Keratinocyte (primary cell): ENCODE measurements around the gene ADIPOR2. TPM values are rescaled to one million over a fixed set of nuclear protein-coding genes. Genes with fewer than 3 reads are reported as not detected.

ENCODE experiments used
- DNase-seq: peaks from one replicate; pipeline ENCODE4 v3.0.0-alpha.2; 2011; ENCODE audit warnings: low read depth, missing footprints, low spot score
- FAIRE-seq: peaks from 2 replicates; lab custom pipeline; 2011; peaks lifted over from hg19 to GRCh38; lab: Jason Lieb, UNC
- H2AFZ ChIP-seq: 2 replicates; pipeline ENCODE4 v1.6.0; 2012; ENCODE audit warnings: low read length, control low read depth, inconsistent platforms; ENCODE audit not compliant: control insufficient read depth
- H3K27ac ChIP-seq: 2 replicates; pipeline ENCODE4 v1.5.1; 2011; ENCODE audit warnings: low read length; ENCODE audit not compliant: control insufficient read depth, insufficient read depth
- H3K27me3 ChIP-seq: 3 replicates; pipeline ENCODE4 v1.6.0; 2011; ENCODE audit warnings: low read length; ENCODE audit not compliant: control insufficient read depth, insufficient read depth; ENCODE audit errors: extremely low read depth
- H3K36me3 ChIP-seq, 2 experiments: 2 replicates in 1 of 2; 3 replicates in 1 of 2; pipeline ENCODE4 v1.5.1; 2011; ENCODE audit warnings: low read length in 2 of 2, mild to moderate bottlenecking in 1 of 2; ENCODE audit not compliant: control insufficient read depth in 2 of 2, insufficient read depth in 2 of 2; ENCODE audit errors: extremely low read depth in 1 of 2
- H3K4me1 ChIP-seq: 3 replicates; pipeline ENCODE4 v1.5.1; 2011; ENCODE audit warnings: low read length; ENCODE audit not compliant: control insufficient read depth, insufficient read depth; ENCODE audit errors: extremely low read depth
- H3K4me2 ChIP-seq: 3 replicates; pipeline ENCODE4 v1.6.0; 2011; ENCODE audit warnings: low read depth, low read length; ENCODE audit not compliant: control insufficient read depth, insufficient read depth; ENCODE audit errors: extremely low read depth
- H3K4me3 ChIP-seq, 3 experiments: fragments of 200-600 bp in 1 of 3; sonication (generic) in 1 of 3; 2 replicates in 2 of 3; 3 replicates in 1 of 3; pipeline ENCODE4 v1.5.1; 2011 to 2016; ENCODE audit warnings: low read length in 3 of 3, mild to moderate bottlenecking in 3 of 3, control low read depth in 2 of 3, inconsistent platforms in 1 of 3, low read depth in 1 of 3, mixed read lengths in 1 of 3, mixed run types in 1 of 3, moderate library complexity in 1 of 3; ENCODE audit not compliant: control insufficient read depth in 2 of 3, insufficient read depth in 2 of 3; ENCODE audit errors: extremely low read depth in 1 of 3
- H3K79me2 ChIP-seq: 2 replicates; pipeline ENCODE4 v1.6.0; 2012; ENCODE audit warnings: low read length; ENCODE audit not compliant: control insufficient read depth, insufficient read depth
- H3K9ac ChIP-seq: 3 replicates; pipeline ENCODE4 v1.6.0; 2011; ENCODE audit warnings: low read length; ENCODE audit not compliant: control insufficient read depth, insufficient read depth; ENCODE audit errors: extremely low read depth
- H3K9me1 ChIP-seq: 3 replicates; pipeline ENCODE4 v1.6.0; 2011; ENCODE audit warnings: low read length; ENCODE audit not compliant: control insufficient read depth, insufficient read depth; ENCODE audit errors: extremely low read depth
- H3K9me3 ChIP-seq: 2 replicates; pipeline ENCODE4 v1.5.1; 2012; ENCODE audit warnings: low read depth, low read length; ENCODE audit not compliant: control insufficient read depth
- H4K20me1 ChIP-seq: 3 replicates; pipeline ENCODE4 v1.6.0; 2011; ENCODE audit warnings: low read length; ENCODE audit not compliant: control insufficient read depth, insufficient read depth; ENCODE audit errors: extremely low read depth
- EZH2 ChIP-seq: IDR thresholded peaks from one replicate; pipeline ENCODE4 v1.6.1; 2012; ENCODE audit warnings: inconsistent platforms, mild to moderate bottlenecking, low read length, moderate library complexity
- dilution Hi-C: fragments of 300-500 bp; cut with MboI; formaldehyde crosslinking; loops from one replicate; pipeline ENCODE4 v1.7.0; 2020; ENCODE audit warnings: low sequenced_read_pairs; ENCODE audit not compliant: extremely low pct_ligation_motif_present
- polyA plus RNA-seq, 5 experiments: library from polyadenylated mRNA; depleted of rRNA in 3 of 5; stranded (reverse) in 3 of 5; stranded (forward) in 1 of 5; unstranded in 1 of 5; fragments of >200 nt; gene quantifications; 1 replicate in 1 of 5; 2 replicates in 3 of 5; 3 replicates in 1 of 5; pipeline versions ENCODE4 v1.2.1 to v1.2.3, GENCODE V29; 2011 to 2012; ENCODE audit warnings: missing spikeins in 2 of 5, low read depth in 1 of 5, low replicate concordance in 1 of 5
- TF ChIP-seq, protein P1 (sequence below), 3 experiments: IDR thresholded peaks in 1 of 3; conservative IDR thresholded peaks in 1 of 3; optimal IDR thresholded peaks in 1 of 3; 2 replicates in 2 of 3; 3 replicates in 1 of 3; pipeline versions ENCODE3 to v1.5.1; 2011; ENCODE audit warnings: low read length in 3 of 3, mild to moderate bottlenecking in 3 of 3, moderate library complexity in 2 of 3, control low read depth in 1 of 3, inconsistent platforms in 1 of 3; ENCODE audit not compliant: insufficient read depth in 2 of 3; ENCODE audit errors: extremely low read depth in 1 of 3

The ADIPOR2 gene
- polyA plus RNA-seq, 1 donor (not counting 4 experiments of a cell fraction or from before 2014, with no cell fraction given), result 59.4 TPM

DNA sequence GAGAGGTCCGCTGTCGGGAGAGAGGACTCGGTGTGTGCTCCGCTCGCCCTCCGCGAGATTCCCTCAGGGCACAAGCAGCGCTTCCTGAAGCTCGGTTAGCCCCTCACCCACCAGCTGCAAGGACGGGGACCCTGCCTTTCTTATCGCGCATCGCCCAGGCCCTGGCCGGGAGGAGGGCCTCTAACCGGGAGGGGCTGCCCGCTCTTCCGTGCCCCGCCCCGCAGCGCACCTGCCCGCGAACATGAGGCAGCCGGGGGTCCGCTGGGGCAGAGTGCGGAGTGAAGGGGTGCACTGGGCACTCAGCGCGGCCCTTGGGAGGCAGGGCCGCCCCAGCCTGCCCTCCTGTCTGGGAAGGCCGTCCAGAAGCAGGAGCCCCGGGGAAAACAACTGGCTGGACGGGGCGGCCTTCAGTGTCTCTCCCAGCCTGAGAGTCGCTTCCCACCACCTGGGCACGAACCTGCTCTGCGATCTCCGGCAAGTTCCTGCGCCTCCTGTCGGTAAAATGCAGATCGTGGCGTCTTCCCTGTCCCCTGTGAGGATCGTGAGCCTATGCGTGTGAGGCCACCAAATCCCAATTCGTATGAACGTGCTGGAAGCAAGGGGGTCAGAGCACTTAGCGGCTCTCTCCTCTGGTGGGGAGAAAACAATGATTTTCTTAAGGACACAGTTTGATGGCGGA is 28.0 kb upstream of the ADIPOR2 start:
- Histone ChIP-seq H3K4me3 (no peak overlapping the region), H4K20me1 (no peaks in the 10 kb centered on the region), H3K9ac (no peak overlapping the region), H2AFZ (no peak overlapping the region), H3K9me1 (no peaks in the 10 kb centered on the region), H3K27ac (no peak overlapping the region), H3K36me3 (no peaks in the 10 kb centered on the region), H3K27me3 (no peaks in the 10 kb centered on the region), H3K79me2 (no peaks in the 10 kb centered on the region), H3K9me3 (no peaks in the 10 kb centered on the region), H3K4me1 (peaks cover 15% of the 10 kb centered on the region), H3K4me2 (peak overlapping the region; percentile 8)
- DNase-seq (peak; percentile 19), FAIRE-seq (no peak)
- dilution Hi-C loops, result no loop called here
- TF ChIP-seq, protein P1, sequence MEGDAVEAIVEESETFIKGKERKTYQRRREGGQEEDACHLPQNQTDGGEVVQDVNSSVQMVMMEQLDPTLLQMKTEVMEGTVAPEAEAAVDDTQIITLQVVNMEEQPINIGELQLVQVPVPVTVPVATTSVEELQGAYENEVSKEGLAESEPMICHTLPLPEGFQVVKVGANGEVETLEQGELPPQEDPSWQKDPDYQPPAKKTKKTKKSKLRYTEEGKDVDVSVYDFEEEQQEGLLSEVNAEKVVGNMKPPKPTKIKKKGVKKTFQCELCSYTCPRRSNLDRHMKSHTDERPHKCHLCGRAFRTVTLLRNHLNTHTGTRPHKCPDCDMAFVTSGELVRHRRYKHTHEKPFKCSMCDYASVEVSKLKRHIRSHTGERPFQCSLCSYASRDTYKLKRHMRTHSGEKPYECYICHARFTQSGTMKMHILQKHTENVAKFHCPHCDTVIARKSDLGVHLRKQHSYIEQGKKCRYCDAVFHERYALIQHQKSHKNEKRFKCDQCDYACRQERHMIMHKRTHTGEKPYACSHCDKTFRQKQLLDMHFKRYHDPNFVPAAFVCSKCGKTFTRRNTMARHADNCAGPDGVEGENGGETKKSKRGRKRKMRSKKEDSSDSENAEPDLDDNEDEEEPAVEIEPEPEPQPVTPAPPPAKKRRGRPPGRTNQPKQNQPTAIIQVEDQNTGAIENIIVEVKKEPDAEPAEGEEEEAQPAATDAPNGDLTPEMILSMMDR (optimal IDR thresholded peaks at IDR 0.05 in 1 of 3, IDR thresholded peaks at IDR 0.05 in 1 of 3, conservative IDR thresholded peaks at IDR 0.05 in 1 of 3; ENCODE audit: extremely low read depth in 1 of 3, insufficient read depth in 2 of 3, low read length in 3 of 3), result peak; percentile 67 to 78 (median 75)
- no peak for TF ChIP-seq EZH2

DNA sequence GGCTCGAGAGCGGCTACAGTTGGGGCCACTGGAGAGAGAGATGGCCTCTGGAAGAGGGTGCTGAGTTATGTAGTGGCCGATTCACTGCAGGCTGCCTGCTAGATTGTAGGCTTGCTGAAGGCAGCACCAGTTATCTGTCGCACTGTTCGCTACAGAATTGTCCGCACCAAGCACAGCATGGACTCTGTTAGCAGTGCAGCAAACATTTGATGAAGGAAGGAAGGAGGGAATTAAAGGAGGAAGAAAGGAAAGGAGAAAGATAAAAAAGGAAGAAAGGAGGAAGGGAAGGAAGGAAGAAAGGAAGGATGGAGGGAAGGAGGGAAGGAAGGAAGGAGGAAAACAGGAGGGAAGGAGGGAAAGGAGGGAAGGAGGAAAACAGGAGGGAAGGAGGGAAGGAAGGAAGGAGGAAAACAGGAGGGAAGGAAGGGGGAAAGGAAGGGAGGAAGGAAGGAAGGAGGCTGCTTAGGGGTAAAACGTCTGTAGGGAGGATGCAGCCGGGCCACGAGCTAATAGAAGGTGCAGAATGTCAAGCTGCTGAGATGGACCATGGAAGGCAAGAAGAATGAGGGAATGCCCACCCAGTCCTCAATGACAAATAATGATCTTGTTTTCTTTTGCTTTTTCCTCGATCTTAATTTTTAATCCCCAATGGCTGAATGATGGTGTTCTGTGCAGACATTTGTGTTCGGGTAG is 27.3 kb upstream of the ADIPOR2 start:
- dilution Hi-C loops, result no loop called here
- TF ChIP-seq, protein P1 (optimal IDR thresholded peaks at IDR 0.05 in 1 of 3, IDR thresholded peaks at IDR 0.05 in 1 of 3, conservative IDR thresholded peaks at IDR 0.05 in 1 of 3; ENCODE audit: extremely low read depth in 1 of 3, insufficient read depth in 2 of 3, low read length in 3 of 3), result no peak
- no peak for TF ChIP-seq EZH2
- Histone ChIP-seq H3K9ac (no peak overlapping the region), H3K27ac (no peak overlapping the region), H3K4me3 (no peak overlapping the region), H3K4me2 (no peak overlapping the region), H3K9me3 (no peaks in the 10 kb centered on the region), H3K27me3 (no peaks in the 10 kb centered on the region), H4K20me1 (no peaks in the 10 kb centered on the region), H3K9me1 (no peaks in the 10 kb centered on the region), H2AFZ (no peak overlapping the region), H3K36me3 (no peaks in the 10 kb centered on the region), H3K4me1 (peaks cover 15% of the 10 kb centered on the region), H3K79me2 (no peaks in the 10 kb centered on the region)
- FAIRE-seq, result no peak
- DNase-seq, result no peak
